Measurements from ENCODE around the gene TECPR1.
"Not testable (repeated sequence)": the region's sequence is repeated elsewhere in the genome, so short reads cannot be mapped to it uniquely, and the experiment has no call there.

TECPR1 gene

DNA sequence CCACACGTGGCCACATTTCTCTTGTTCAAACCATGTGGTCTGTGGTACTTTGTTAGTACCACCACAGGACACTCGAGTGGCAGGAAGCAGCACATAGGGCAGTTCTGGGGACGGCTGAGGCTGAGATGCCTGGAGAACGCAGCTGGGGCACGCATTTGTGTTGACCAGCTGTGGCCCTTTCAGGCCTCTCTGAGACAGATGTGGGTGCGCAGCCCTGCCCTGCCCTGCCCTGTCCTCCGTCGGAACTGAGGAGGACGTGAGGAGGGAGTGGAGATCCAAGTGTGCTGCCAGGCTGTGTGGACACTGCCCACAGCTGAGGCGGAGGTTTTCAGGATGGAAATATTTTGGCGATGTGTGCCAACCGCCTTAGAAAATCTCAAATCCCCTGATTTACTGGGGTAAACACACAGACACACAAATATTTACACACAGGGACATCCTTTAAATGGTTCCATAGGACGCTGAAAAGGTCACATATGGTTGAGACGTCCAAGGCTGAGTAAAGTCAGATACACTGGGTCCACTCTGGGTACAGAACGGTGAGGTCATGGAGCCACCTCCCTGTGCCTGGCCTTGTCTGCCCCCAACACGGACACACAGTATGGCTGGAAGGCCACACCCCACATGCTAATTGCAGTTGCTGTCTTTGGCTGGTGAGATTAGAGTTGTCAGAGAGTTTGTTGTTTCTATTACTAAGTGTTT, 26.0 kb downstream of the TECPR1 start:
- no peak for DNase-seq

- no peak for DNase-seq
Measured at GRCh38 chr7:98224701-98225181, 27.3 kb downstream of the TECPR1 start.

DNA sequence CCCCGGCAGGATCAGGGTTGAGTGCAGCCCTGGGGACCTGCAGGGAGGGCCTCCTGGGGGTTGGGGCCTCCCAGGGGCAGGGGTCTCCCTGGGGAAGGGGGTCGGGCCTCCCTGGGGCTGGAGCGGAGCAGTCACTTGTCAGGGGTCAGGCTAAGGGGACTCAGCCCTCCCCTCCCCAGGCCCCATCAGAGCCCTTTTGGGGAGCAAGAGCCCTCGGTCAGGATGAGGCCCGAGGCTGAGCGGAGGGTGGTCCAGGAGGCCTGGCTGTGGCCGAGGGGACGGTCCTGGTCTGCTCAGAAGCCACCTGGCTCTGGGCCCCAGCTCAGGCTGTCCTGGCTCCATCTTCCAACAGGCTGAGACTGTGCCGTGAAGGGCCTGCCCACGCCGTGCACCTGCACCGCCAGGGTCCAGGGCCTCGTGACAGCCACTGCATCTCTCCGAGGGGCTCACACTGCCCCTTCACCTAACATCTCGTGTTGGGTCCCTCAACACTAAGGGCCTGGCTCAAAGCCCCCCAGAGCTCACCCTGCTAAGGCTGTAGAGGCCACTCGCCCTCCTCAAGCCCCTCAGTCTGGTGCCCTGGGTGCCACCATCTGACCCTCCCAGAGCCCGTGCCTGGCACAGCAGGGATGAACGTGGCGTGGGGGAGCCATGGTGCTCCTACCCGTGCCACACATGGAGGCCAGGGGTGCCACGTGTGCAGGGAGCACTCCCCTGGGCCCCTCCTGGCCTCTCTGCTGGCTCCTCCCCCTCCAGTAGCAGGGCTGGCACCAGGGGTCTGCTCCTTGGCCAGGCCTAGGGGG, 27.9 kb downstream of the TECPR1 start:
- no peak for DNase-seq

- no peak for DNase-seq
Measured at GRCh38 chr7:98223351-98223897, 28.6 kb downstream of the TECPR1 start.

DNA sequence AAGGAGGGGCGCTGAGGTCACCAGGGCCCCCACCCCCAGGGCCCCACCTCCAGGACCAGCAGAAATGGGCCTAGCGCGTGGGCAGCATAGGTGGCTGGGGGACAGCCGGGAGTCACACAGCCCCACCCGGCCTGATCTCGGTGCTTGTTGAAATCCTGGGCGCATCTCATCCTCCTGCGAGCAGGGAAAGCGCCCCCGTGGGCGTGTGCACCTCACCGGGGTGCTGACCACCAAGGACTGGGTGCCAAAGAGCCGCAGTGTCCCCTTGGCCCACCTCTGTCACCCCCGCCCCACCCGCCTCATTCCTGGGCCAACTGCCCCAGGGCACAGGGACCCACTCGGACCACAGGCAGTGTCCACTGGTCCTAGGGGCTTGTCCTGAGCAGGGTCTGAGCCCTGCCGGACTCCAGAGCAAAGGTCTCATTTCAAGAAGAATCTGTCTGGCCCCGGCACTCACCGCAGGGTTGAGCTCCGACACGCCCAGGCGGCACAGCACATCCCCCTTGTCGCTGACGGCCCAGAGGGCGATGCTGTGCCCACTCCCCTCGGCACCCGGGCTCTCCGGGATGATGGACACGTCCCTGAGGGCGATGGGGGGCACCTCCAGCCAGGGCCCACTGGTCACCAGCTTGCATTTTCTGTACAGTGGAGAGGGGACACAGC, 29.4 kb downstream of the TECPR1 start:
- DNase-seq, result no peak

DNA sequence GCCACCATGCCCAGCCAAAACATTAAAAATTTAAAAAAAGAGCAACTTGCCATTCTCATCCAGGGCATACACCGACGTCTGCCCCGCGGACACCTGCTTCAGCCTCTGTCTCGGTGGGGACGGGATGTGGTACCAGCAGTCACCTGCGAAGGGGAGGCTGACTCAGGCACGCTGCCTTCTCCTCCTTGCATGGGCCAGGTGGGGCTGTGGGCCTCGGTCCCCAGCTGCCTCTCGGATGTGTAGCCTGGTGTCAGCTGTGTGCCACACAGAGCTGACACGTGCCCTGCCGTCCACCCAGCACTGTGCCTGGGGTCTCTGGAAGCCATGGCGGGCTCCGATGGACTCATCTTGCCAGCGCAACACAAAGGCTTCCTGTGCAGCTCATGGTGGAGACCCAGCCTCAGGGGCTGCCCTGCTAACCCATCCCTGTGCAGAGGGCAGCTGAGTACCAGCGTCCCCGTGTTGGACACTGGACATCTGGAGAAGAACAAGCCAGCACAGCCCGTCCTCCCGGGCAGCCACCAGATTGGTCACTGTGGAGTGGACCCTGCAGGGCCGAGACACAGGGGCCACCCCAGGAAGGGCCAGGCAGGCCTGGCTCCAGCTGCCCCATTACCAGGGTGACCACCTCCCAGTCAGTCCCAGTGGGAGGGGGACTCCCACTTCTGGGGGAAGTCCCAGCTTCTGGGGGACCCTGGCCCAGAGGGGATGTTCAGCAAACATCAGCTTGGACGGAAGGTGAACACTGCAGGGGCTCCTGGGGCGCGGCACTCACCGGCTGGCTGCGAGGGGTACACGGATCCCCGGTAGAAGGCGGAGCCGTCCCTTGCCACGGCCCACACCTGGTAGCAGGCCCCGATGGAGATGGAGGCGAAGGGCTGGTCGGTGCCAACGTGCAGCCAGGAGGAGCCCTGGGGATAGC, 30.2 kb downstream of the TECPR1 start:
- DNase-seq, result no peak

DNA sequence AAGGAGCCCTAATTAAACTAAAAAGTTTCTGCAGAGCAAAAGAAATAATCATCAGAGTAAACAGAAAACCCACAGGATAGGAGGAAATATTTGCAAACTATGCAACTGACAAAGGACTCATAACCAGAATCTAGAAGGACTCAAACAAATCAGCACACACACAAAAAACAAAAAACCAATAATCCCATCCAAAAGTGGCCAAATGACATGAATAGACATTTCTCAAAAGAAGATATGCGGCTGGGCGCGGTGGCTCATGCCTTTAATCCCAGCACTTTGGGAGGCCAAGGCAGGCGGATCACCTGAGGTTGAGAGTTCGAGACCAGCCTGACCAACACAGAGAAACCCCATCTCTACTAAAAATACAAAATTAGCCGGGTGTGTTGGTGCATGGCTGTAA, 32.6 kb downstream of the TECPR1 start:
- DNase-seq, result not testable (repeated sequence)

DNA sequence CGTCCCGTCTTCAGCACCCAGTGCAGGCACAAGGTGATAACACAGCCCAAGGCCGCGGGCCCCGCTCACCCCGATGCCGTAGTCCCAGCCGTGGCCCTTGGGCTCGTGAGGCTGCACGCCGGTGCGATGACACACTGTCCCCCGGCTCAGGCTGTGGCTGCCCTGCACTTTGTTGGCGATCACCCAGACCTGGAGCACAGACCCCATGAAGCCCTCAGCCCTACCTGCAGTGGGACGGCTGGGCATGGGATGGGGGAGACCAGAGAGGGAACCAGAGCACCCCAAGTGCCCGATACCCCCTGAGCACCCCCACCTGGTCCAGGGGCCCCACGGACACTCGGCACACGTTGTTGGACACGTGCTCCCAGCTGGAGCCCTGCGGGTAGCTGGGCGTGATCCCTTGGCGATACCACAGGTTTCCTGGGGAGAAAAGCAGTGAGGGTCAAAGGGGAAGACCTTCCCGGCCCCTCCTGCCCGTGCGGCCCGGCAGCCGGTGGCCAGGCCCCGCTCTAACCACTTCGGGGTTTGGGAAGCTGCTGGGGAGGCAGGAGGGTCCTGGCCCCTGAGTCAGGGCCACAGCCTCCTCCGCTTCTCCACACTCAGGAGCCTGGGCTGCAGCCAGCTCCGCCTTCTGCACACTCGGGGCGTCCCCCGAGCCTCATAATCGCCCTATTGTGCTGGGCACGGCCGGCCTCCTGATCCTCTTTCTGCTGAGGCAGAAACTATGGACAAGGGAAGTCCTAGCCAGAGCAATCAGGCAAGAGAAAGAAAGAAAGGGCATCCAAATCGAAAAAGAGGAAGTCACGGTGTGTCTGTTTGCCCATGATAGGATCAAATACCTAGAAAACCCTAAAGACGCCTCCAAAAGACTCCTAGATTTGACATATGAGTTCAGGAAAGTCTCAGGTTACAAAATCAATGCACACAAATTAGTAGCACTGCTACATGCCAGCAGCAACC, 34.1 kb downstream of the TECPR1 start:
- DNase-seq, result no peak

- no peak for DNase-seq
Measured at GRCh38 chr7:98216941-98217622, 35.0 kb downstream of the TECPR1 start.

- no peak for DNase-seq
Measured at GRCh38 chr7:98215561-98216495, 36.2 kb downstream of the TECPR1 start.

GRCh38 chr7:98214811-98215321, 37.2 kb downstream of the TECPR1 start:
- no peak for DNase-seq

- DNase-seq, result no peak
Measured at GRCh38 chr7:98213888-98214810, 37.9 kb downstream of the TECPR1 start.

DNA sequence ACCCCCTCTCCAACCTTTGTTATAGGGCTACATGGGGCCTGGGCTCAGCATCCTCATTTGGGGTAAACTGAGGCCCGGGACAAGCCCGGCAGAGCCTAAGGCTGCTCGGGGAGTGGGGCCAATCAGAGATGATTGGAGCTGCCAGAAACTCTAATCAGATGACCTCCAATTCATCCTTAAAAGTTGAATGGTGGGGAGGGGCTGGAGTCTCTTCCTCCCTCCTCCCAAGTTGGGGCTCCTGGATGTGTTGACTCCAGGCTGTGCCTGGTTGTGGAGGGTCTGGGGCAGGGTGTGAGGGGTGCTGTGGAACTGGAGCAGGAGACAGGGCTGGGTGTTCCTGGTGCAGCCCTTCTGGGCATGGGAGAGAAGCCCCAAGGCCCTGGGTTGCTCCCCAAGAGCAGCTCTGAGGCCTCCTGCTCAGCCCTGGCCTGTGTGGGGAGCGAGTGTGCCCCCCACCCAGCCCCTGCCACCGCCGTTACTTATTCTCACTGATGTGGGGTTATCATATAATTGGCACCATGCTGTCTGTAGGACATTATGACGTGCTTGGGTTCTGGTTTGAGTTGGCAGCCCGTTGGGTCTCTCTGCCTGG, 38.6 kb downstream of the TECPR1 start:
- no peak for DNase-seq

GRCh38 chr7:98212532-98213041, 39.4 kb downstream of the TECPR1 start:
- no peak for DNase-seq

DNA sequence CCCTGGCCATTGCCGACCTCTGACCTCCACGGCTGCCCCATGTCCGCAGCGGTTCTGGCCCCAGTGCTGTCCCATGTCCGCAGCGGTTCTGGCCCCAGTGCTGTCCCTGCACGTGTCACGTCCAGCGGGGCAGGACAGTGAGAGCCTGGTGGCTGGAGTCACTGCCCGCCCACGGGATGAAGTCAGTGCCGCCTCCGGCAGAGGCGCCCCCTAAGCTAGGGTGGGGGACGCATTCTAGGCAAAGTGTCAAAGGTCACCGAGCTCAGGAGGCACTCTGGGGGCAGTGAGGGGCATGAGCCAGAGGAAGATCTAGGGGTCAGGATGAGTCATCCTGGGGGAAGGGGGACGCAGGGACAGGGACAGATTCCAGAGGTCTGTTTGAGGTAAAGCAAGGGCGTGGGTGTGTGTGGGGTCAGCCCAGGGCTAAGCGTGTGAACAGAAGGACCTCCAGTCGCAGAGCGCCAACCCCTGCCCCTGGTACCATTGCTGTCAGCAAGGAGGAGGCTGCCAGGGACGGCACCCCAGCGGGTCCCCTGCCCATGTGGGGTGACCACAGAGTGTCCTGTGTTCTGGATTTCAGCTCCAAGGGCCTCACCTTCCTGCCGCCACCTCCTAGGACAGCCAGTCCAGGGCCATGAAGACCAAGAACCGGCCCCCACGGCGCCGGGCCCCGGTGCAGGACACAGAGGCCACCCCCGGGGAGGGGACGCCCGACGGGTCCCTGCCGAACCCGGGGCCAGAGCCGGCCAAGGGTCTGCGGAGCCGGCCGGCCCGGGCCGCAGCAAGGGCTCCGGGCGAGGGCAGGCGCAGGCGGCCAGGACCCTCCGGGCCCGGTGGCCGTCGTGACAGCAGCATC, 40.1 kb downstream of the TECPR1 start:
- no peak for DNase-seq

DNA sequence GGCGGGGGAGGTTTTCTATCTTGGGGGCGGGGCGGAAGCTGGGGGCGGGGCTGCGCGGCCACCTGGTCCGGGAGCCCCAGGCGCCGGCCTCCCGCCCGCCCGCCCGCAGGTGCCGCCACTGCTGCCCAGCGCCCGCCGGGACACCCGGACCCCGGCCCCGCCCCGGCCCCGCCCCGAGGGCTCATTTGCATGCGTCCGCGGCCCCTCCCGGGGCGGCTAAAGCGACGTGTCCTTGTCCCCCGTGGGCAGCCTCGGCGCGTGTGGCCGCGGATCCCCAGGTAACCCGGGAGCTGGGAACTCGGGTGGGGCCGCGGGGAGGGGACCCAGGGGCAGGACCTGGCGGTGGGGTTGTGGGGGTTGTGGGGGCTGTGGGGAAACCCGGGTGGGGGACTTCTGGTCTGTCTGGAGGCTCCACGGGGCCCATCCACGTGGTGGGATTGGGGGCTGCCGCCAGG, 40.8 kb downstream of the TECPR1 start, which contains the start of gene BHLHA15:
TSS of gene BHLHA15 (plus strand) at position 219 of the 455 bp plus-strand sequence. CDS start 871 bp downstream, outside the sequence.
- DNase-seq, result peak in 1 of 2 donors; percentile 40

Data from CD4-positive, alpha-beta T cell treated with Interferon alpha-2 for 1 hour (primary cell).